ENCODE measurements around the gene APOL2.

APOL2 gene

DNA sequence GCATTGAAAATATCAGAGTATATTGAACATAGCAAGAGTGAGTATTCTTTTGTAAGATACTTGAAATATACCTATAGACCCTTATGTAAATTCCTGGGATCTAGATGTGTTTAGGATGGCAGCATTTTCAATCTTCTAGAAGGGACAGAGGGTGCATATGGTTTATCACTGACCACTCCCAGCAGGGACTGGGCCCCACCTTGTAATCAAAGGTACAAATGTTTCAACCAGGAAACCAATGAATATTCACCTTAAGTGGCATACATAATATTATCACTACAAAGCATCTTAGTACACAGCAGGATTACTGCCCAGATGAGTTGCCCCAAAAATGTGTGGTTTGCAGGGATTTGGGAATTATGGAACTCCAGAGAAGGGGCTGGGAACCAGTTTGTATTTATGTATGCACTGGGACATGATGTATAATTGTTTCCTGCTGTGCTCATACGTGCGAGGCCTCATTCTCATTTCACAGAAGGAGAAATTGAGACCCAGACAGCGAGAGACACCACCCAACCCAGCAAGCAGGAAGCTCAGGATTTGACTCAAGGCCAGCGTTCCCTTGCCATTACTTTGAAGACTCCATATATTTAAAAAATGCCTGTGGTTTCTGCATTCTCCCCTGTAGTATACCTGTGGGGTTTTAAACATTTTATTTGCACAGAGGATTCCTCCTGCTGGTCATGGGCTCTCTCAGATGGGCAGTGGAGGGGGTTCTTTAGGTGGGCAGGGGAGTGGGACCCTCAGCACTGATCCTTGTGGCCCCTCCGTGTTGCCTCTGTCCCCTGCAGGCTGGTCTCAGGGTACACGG, 42.9 kb downstream of the APOL2 start:
- TF ChIP-seq, protein P1, sequence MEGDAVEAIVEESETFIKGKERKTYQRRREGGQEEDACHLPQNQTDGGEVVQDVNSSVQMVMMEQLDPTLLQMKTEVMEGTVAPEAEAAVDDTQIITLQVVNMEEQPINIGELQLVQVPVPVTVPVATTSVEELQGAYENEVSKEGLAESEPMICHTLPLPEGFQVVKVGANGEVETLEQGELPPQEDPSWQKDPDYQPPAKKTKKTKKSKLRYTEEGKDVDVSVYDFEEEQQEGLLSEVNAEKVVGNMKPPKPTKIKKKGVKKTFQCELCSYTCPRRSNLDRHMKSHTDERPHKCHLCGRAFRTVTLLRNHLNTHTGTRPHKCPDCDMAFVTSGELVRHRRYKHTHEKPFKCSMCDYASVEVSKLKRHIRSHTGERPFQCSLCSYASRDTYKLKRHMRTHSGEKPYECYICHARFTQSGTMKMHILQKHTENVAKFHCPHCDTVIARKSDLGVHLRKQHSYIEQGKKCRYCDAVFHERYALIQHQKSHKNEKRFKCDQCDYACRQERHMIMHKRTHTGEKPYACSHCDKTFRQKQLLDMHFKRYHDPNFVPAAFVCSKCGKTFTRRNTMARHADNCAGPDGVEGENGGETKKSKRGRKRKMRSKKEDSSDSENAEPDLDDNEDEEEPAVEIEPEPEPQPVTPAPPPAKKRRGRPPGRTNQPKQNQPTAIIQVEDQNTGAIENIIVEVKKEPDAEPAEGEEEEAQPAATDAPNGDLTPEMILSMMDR (IDR thresholded peaks at IDR 0.05; ENCODE audit: low read depth, low read length): no peak
- peaks cover 9% of the 10 kb centered on the region; the same call in 1 of the 2 replicates for H3K4me1 ChIP-seq

DNA sequence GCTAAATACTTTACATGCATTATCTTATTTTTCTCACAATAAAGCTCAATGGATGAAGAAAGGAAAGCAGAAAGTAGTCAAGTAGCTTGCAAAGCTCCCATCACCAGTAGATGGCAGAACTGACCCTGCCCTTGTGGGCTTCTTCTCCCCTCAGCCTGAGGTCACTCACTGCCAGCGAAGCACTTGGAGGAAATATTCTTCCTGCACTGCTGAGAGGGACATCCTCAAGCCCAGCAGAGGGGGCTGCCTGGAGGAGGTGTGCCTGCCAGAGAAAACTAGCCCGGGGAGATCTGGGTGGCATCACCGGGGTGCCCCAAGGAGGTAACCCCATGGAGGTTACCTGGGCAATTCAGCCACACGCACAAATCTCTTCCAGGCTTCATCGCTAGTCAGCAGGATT, 44.4 kb downstream of the APOL2 start:
- Histone ChIP-seq H3K27me3 (no peaks in the 10 kb centered on the region), H3K4me3 (ENCODE audit: low read depth, low read length) (no peak overlapping the region), H3K4me1 (peaks cover 9% of the 10 kb centered on the region; the same call in 1 of the 2 replicates), H3K36me3 (no peaks in the 10 kb centered on the region), H3K9me3 (no peaks in the 10 kb centered on the region)
- peak; percentile 69 for DNase-seq
- TF ChIP-seq, protein P1 (IDR thresholded peaks at IDR 0.05; ENCODE audit: low read depth, low read length): peak; percentile 89

More for the DNA sequence above, 42.9 kb downstream of the APOL2 start:
- no peak overlapping the region for H3K4me3 ChIP-seq (ENCODE audit: low read depth, low read length)
- no peaks in the 10 kb centered on the region for H3K9me3 ChIP-seq
- H3K36me3 ChIP-seq: no peaks in the 10 kb centered on the region
- no peak for DNase-seq
- H3K27me3 ChIP-seq: no peaks in the 10 kb centered on the region

DNA sequence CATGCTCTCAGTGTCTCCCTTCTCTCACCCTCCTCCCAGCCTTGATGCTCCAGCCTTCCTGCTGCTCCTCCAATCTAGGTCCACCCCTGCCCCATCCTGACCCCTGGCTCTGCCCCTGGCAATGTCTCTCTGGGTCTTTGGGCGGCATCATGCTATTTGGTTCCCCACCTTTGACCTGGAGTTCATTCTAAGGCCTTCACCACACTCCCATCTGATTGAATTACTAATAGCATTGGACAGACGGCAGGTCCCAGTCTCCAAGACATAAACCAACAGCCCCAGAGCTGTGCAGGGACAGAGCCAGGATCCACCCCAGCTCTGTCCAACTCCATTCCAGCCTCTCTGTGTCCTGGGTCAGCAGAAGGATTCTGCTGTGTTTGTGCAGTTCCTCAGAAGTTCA, 44.9 kb downstream of the APOL2 start:
- Histone ChIP-seq H3K36me3 (no peaks in the 10 kb centered on the region), H3K4me3 (ENCODE audit: low read depth, low read length) (no peak overlapping the region), H3K4me1 (peaks cover 9% of the 10 kb centered on the region; the same call in 1 of the 2 replicates), H3K9me3 (no peaks in the 10 kb centered on the region), H3K27me3 (no peaks in the 10 kb centered on the region)
- TF ChIP-seq, protein P1 (IDR thresholded peaks at IDR 0.05; ENCODE audit: low read depth, low read length): no peak
- DNase-seq: no peak

DNA sequence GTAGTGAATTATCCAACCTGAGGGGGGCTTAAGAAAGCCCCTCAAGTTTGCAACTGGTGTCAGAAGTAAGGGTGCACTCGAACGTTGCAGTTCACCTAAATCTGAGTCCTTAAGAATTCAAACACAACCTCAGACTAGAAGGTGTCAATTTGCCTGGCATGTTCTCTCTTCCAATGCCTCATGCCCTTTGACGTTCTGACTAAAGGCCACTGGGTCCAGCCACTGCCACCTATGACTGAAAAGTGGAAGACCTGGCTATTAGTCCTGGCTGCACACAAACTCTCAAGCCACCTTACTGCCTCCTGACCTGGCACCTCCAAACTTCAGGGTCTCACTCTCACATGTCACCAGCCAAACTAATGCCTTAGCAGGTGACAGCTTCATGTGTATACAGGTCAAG, 45.8 kb downstream of the APOL2 start:
- H3K27me3 ChIP-seq: no peaks in the 10 kb centered on the region
- no peak for DNase-seq
- no peak overlapping the region for H3K4me3 ChIP-seq (ENCODE audit: low read depth, low read length)
- TF ChIP-seq, protein P1 (IDR thresholded peaks at IDR 0.05; ENCODE audit: low read depth, low read length): no peak
- H3K9me3 ChIP-seq: no peaks in the 10 kb centered on the region
- no peaks in the 10 kb centered on the region for H3K36me3 ChIP-seq
- peaks cover 9% of the 10 kb centered on the region; the same call in 1 of the 2 replicates for H3K4me1 ChIP-seq

DNA sequence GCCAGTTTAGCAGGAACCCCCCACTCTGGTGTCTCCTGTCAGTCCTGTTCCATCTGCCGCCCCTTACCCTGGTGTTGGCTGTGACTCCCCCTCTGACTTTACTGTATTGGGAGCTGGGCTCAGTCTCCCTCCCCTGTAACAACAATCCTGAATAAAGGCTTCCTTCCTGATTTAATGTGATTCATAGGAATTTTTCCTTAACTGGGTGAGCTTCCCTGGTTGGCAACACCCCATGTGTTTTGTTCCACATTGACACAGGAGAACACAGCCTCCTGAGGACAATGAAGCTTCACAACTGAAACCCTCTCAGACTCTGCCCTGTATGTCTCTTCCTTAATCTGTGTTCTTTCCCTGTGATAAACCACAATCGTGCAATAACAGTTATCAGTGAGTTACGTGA, 46.2 kb downstream of the APOL2 start:
- DNase-seq: no peak
- Histone ChIP-seq H3K4me1 (peaks cover 9% of the 10 kb centered on the region; the same call in 1 of the 2 replicates), H3K36me3 (no peaks in the 10 kb centered on the region), H3K27me3 (no peaks in the 10 kb centered on the region), H3K4me3 (ENCODE audit: low read depth, low read length) (no peak overlapping the region), H3K9me3 (no peaks in the 10 kb centered on the region)
- TF ChIP-seq, protein P1 (IDR thresholded peaks at IDR 0.05; ENCODE audit: low read depth, low read length): no peak

DNA sequence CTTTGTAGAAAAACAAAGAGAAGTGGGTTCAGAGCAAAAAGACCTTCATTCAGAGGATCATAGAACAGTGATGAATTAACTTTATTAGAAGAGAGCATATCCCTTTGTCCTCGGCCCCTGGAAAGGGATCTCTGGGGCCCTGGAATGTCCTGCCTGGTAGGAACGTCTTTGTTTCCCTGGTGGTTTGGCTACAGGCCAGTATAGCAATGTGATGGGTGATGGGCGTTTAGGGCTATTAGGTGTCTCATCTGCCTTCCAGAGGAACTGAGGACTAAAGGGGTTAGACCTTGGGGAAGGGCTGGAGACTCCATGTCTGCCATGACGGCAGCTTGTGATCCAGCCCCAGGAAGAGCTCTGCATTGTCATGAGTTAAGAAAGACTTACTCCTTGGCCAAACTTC, 46.8 kb downstream of the APOL2 start:
- H3K27me3 ChIP-seq: no peaks in the 10 kb centered on the region
- H3K4me1 ChIP-seq: peaks cover 7% of the 10 kb centered on the region; the same call in 1 of the 2 replicates
- DNase-seq: no peak
- no peaks in the 10 kb centered on the region for H3K9me3 ChIP-seq
- no peaks in the 10 kb centered on the region for H3K36me3 ChIP-seq
- H3K4me3 ChIP-seq (ENCODE audit: low read depth, low read length): no peak overlapping the region
- TF ChIP-seq, protein P1 (IDR thresholded peaks at IDR 0.05; ENCODE audit: low read depth, low read length): no peak

All from BE2C (cell line).